ENCODE results near the gene PPP1R12B. TPM values are rescaled to one million over a fixed set of nuclear protein-coding genes. Genes with fewer than 3 reads are reported as not detected.
"Not testable (repeated sequence)": the region's sequence is repeated elsewhere in the genome, so short reads cannot be mapped to it uniquely, and the experiment has no call there.

The PPP1R12B gene
- total RNA-seq, 1 experiment from 2014 or later, result 13.1 TPM

DNA sequence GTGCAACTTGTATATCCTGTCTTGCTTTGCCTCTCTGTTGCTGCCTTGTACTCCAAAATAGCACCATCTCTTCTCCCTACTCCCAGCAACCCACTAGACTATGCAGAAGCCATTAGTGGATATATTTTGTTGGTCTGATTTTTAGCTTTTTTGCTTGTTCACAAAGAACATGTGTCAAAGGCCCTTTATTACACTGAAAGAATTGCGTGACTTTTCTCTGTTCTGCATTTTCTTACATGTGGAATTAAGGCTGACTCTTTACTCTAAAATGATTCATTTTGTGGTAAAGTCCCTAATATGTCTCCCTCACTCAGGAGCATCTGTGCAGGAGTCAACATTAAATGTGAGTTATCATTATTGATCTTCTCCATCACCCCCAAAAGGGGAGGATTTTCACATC, 182.2 kb downstream of the PPP1R12B start:
- H3K27ac ChIP-seq (ENCODE audit: low read length); H3K4me3 ChIP-seq (ENCODE audit: low read depth in 2 of 2, low read length in 2 of 2); ATAC-seq; H3K27me3 ChIP-seq (ENCODE audit: control insufficient read depth, insufficient read depth, low read length); H3K36me3 ChIP-seq (ENCODE audit: control insufficient read depth, insufficient read depth, low read length); CTCF ChIA-PET; POLR2A ChIA-PET; intact Hi-C loops (cut with micrococcal nuclease; ENCODE audit: unreplicated experiment); in situ Hi-C loops (cut with HindIII; ENCODE audit: low pct_unique_long_range_greater_than_20kb, low sequenced_read_pairs); H3K9me3 ChIP-seq (ENCODE audit: control insufficient read depth, insufficient read depth, low read depth, low read length); H3K4me1 ChIP-seq (ENCODE audit: control insufficient read depth, insufficient read depth, low read length); BruUV-seq (replicated peaks); DNase-seq (ENCODE audit: low read depth, low spot score): not testable (repeated sequence)

DNA sequence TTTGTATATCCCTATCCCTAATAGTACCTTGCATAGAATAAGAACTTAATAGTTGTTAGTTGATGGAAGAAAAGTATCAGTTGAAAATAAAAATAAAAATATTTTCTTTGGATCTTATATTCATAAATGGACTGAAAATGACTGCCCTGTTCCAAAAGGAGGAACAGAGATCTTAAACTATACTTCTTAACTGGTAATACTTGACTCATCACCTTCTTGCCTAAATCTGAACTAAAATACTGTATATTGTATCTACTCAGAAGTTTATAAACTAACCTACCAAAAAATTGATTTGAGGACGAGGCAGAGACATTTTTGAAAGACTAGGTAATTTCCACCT, 182.9 kb downstream of the PPP1R12B start:
- ATAC-seq (no peak), DNase-seq (ENCODE audit: low read depth, low spot score) (no peak)
- ChIA-PET CTCF (no interaction called here), POLR2A (no interaction called here)
- TF ChIP-seq POLR2AphosphoS5 (IDR thresholded peaks at IDR 0.05; ENCODE audit: low read depth, low read length), result no peak
- no peak for TF ChIP-seq TCF7L2 (IDR thresholded peaks at IDR 0.05; ENCODE audit: low read depth, low read length)
- TF ChIP-seq, protein P1, sequence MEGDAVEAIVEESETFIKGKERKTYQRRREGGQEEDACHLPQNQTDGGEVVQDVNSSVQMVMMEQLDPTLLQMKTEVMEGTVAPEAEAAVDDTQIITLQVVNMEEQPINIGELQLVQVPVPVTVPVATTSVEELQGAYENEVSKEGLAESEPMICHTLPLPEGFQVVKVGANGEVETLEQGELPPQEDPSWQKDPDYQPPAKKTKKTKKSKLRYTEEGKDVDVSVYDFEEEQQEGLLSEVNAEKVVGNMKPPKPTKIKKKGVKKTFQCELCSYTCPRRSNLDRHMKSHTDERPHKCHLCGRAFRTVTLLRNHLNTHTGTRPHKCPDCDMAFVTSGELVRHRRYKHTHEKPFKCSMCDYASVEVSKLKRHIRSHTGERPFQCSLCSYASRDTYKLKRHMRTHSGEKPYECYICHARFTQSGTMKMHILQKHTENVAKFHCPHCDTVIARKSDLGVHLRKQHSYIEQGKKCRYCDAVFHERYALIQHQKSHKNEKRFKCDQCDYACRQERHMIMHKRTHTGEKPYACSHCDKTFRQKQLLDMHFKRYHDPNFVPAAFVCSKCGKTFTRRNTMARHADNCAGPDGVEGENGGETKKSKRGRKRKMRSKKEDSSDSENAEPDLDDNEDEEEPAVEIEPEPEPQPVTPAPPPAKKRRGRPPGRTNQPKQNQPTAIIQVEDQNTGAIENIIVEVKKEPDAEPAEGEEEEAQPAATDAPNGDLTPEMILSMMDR (IDR thresholded peaks at IDR 0.05), result no peak
- TF ChIP-seq SIN3A (IDR thresholded peaks at IDR 0.05; ENCODE audit: borderline replicate concordance, insufficient read depth, low read depth, low read length), result no peak
- TF ChIP-seq, protein P2, sequence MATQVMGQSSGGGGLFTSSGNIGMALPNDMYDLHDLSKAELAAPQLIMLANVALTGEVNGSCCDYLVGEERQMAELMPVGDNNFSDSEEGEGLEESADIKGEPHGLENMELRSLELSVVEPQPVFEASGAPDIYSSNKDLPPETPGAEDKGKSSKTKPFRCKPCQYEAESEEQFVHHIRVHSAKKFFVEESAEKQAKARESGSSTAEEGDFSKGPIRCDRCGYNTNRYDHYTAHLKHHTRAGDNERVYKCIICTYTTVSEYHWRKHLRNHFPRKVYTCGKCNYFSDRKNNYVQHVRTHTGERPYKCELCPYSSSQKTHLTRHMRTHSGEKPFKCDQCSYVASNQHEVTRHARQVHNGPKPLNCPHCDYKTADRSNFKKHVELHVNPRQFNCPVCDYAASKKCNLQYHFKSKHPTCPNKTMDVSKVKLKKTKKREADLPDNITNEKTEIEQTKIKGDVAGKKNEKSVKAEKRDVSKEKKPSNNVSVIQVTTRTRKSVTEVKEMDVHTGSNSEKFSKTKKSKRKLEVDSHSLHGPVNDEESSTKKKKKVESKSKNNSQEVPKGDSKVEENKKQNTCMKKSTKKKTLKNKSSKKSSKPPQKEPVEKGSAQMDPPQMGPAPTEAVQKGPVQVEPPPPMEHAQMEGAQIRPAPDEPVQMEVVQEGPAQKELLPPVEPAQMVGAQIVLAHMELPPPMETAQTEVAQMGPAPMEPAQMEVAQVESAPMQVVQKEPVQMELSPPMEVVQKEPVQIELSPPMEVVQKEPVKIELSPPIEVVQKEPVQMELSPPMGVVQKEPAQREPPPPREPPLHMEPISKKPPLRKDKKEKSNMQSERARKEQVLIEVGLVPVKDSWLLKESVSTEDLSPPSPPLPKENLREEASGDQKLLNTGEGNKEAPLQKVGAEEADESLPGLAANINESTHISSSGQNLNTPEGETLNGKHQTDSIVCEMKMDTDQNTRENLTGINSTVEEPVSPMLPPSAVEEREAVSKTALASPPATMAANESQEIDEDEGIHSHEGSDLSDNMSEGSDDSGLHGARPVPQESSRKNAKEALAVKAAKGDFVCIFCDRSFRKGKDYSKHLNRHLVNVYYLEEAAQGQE (IDR thresholded peaks at IDR 0.05; ENCODE audit: insufficient read depth in 1 of 2, low read depth in 2 of 2, low read length in 1 of 2), result no peak
- in situ Hi-C loops (cut with HindIII; ENCODE audit: low pct_unique_long_range_greater_than_20kb, low sequenced_read_pairs), result no loop called here
- Histone ChIP-seq H3K27ac (ENCODE audit: low read length) (no peak overlapping the region), H3K27me3 (ENCODE audit: control insufficient read depth, insufficient read depth, low read length) (no peaks in the 10 kb centered on the region), H3K9me3 (ENCODE audit: control insufficient read depth, insufficient read depth, low read depth, low read length) (no peaks in the 10 kb centered on the region), H3K36me3 (ENCODE audit: control insufficient read depth, insufficient read depth, low read length) (no peaks in the 10 kb centered on the region), H3K4me3 (ENCODE audit: low read depth in 2 of 2, low read length in 2 of 2) (no peak overlapping the region), H3K4me1 (ENCODE audit: control insufficient read depth, insufficient read depth, low read length) (no peaks in the 10 kb centered on the region)
- intact Hi-C loops (cut with micrococcal nuclease; ENCODE audit: unreplicated experiment), result no loop called here
- no TSS peak for BruUV-seq (replicated peaks)

DNA sequence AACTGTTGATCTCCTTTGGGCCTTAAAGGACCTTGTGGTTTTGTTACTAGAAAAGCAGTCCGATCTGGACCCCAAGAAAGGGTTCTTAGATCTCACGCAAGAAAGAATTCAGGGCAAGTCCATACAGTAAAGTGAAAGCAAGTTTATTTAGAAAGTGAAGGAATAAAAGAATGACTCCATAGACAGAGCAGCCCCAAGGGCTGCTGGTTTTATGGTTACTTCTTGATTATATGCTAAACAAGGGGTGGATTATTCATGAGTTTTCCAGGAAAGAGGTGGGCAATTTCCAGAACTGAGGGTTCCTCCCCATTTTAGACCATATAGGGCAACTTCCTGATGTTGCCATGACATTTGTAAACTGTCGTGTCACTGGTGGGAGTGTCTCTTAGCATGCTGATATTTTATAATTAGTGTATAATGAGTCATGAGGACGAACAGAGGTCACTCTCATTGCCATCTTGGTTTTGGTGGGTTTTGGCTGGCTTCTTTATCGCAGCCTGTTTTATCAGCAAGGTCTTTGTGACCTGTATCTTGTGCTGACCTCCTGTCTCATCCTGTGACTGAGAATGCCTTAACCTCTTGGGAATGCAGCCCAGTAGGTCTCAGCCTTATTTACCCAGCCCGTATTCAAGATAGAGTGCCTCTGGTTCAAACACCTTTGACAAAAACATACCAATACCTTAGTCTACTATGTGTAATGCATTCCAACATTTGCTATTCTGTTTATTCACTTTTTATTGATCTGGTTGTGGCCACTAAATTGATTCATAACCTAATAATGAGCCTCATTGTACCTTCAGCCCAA, 183.5 kb downstream of the PPP1R12B start:
- H3K27me3 ChIP-seq (ENCODE audit: control insufficient read depth, insufficient read depth, low read length); H3K9me3 ChIP-seq (ENCODE audit: control insufficient read depth, insufficient read depth, low read depth, low read length); DNase-seq (ENCODE audit: low read depth, low spot score); in situ Hi-C loops (cut with HindIII; ENCODE audit: low pct_unique_long_range_greater_than_20kb, low sequenced_read_pairs); H3K27ac ChIP-seq (ENCODE audit: low read length); H3K36me3 ChIP-seq (ENCODE audit: control insufficient read depth, insufficient read depth, low read length); intact Hi-C loops (cut with micrococcal nuclease; ENCODE audit: unreplicated experiment); H3K4me3 ChIP-seq (ENCODE audit: low read depth in 2 of 2, low read length in 2 of 2); CTCF ChIA-PET; POLR2A ChIA-PET; H3K4me1 ChIP-seq (ENCODE audit: control insufficient read depth, insufficient read depth, low read length); BruUV-seq (replicated peaks); ATAC-seq: not testable (repeated sequence)

DNA sequence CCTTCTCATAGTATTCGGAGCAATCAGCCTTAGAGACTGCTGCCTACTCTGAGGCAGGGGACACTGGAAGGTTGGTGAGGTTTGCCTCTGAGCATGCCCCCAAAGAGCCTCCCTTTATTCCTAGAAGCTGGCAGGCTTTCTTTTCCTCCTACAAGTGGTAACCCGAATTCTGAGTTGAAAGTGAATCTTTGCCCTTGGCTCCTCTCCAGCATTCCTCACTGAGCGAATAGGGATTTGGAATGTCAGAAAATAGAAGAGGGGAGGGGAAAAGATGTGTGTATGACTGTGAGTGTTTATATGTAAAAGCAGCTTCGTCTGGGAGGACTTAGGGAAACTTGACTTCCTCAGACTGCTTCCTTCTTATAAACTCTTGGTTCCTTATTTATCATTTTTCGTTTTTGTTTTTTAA, 190.7 kb downstream of the PPP1R12B start:
- H3K9me3 ChIP-seq (ENCODE audit: control insufficient read depth, insufficient read depth, low read depth, low read length); H3K27ac ChIP-seq (ENCODE audit: low read length); H3K27me3 ChIP-seq (ENCODE audit: control insufficient read depth, insufficient read depth, low read length); DNase-seq (ENCODE audit: low read depth, low spot score); intact Hi-C loops (cut with micrococcal nuclease; ENCODE audit: unreplicated experiment); in situ Hi-C loops (cut with HindIII; ENCODE audit: low pct_unique_long_range_greater_than_20kb, low sequenced_read_pairs); BruUV-seq (replicated peaks); H3K4me3 ChIP-seq (ENCODE audit: low read depth in 2 of 2, low read length in 2 of 2); H3K4me1 ChIP-seq (ENCODE audit: control insufficient read depth, insufficient read depth, low read length); POLR2A ChIA-PET; CTCF ChIA-PET; ATAC-seq; H3K36me3 ChIP-seq (ENCODE audit: control insufficient read depth, insufficient read depth, low read length): not testable (repeated sequence)

DNA sequence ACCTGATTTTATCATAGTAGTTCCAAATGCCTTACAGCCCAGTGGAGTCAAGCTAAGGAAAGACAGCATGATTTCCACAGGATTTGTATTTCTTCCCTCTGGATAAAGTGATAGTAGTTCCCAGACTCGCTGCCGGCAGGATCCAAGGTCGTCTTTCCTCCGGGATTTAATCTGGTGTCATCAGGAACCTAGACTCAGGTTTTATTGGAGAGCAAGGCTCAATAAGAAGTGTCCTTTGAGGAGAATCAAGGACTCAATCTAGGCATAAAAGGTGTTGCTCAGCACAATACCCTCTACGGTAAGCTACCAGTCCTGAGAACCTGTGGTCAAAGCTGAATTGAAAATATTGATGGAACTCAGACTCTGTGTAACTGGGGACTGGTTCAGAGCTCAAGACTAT, 191.1 kb downstream of the PPP1R12B start:
- POLR2A ChIA-PET; H3K27ac ChIP-seq (ENCODE audit: low read length); H3K36me3 ChIP-seq (ENCODE audit: control insufficient read depth, insufficient read depth, low read length); in situ Hi-C loops (cut with HindIII; ENCODE audit: low pct_unique_long_range_greater_than_20kb, low sequenced_read_pairs); H3K9me3 ChIP-seq (ENCODE audit: control insufficient read depth, insufficient read depth, low read depth, low read length); intact Hi-C loops (cut with micrococcal nuclease; ENCODE audit: unreplicated experiment); H3K4me3 ChIP-seq (ENCODE audit: low read depth in 2 of 2, low read length in 2 of 2); CTCF ChIA-PET; BruUV-seq (replicated peaks); H3K4me1 ChIP-seq (ENCODE audit: control insufficient read depth, insufficient read depth, low read length); ATAC-seq; H3K27me3 ChIP-seq (ENCODE audit: control insufficient read depth, insufficient read depth, low read length); DNase-seq (ENCODE audit: low read depth, low spot score): not testable (repeated sequence)

Data from Panc1 (cell line).